Endodermal cell (in vitro differentiated cells): Measurements from ENCODE around the gene LY86. TPM values are rescaled to one million over a fixed set of nuclear protein-coding genes. Genes with fewer than 3 reads are reported as not detected.

ENCODE experiments used
- DNase-seq: peaks from one replicate; pipeline ENCODE4 v3.0.0-alpha.2; 2017
- H3K27ac ChIP-seq: 2 replicates; pipeline ENCODE4 v1.5.1; 2013; ENCODE audit warnings: mild to moderate bottlenecking, low read depth, low read length, moderate library complexity
- H3K27me3 ChIP-seq: 2 replicates; pipeline ENCODE4 v1.6.1; 2013; ENCODE audit warnings: mild to moderate bottlenecking, low read length, moderate library complexity; ENCODE audit not compliant: insufficient read depth, control insufficient read depth, poor library complexity, severe bottlenecking
- H3K36me3 ChIP-seq: 2 replicates; pipeline ENCODE4 v1.7.0; 2013; ENCODE audit warnings: mild to moderate bottlenecking, low read length, moderate library complexity; ENCODE audit not compliant: control insufficient read depth, insufficient read depth
- H3K4me1 ChIP-seq: one replicate; pipeline ENCODE4 v1.7.0; 2013; ENCODE audit warnings: low read length; ENCODE audit not compliant: control insufficient read depth, insufficient read depth
- H3K4me3 ChIP-seq: 2 replicates; pipeline ENCODE4 v1.5.1; 2013; ENCODE audit warnings: mild to moderate bottlenecking, low read length, moderate library complexity
- H3K9ac ChIP-seq: 2 replicates; pipeline ENCODE4 v1.6.1; 2013; ENCODE audit warnings: mild to moderate bottlenecking, low read length, moderate library complexity; ENCODE audit not compliant: poor library complexity, severe bottlenecking; ENCODE audit errors: extremely low read depth
- H3K9me3 ChIP-seq: 2 replicates; pipeline ENCODE4 v1.6.1; 2013; ENCODE audit warnings: mild to moderate bottlenecking, low read length, moderate library complexity; ENCODE audit not compliant: control insufficient read depth
- H3K27ac Mint-ChIP-seq: 2 replicates; pipeline ENCODE4 v1.8.0; 2020; ENCODE audit warnings: mixed read lengths
- H3K27me3 Mint-ChIP-seq: 2 replicates; pipeline ENCODE4 v1.8.0; 2021; ENCODE audit warnings: mild to moderate bottlenecking, mixed read lengths; ENCODE audit not compliant: insufficient read depth
- H3K36me3 Mint-ChIP-seq: 2 replicates; pipeline ENCODE4 v1.8.0; 2020; ENCODE audit warnings: low read depth, mixed read lengths
- H3K4me1 Mint-ChIP-seq: 2 replicates; pipeline ENCODE4 v1.8.0; 2020; ENCODE audit warnings: mixed read lengths
- H3K4me3 Mint-ChIP-seq: 2 replicates; pipeline ENCODE4 v1.8.0; 2020; ENCODE audit warnings: mild to moderate bottlenecking, moderate library complexity, mixed read lengths
- H3K9me3 Mint-ChIP-seq: 2 replicates; pipeline ENCODE4 v1.8.0; 2020; ENCODE audit warnings: mild to moderate bottlenecking, mixed read lengths
- WGBS, 2 experiments: methylation state at CpG; one replicate each; pipeline versions ENCODE4 v1.1.5 to v1.1.7; 2013; ENCODE audit warnings: missing lambda C conversion rate in 2 of 2, mixed read lengths in 1 of 2; ENCODE audit not compliant: insufficient coverage in 1 of 2, insufficient read length in 1 of 2; 5-methylcytosine and 5-hydroxymethylcytosine counted together
- total RNA-seq, 2 donors: library from RNA; stranded (reverse); fragmentation: NEBNext Ultra II Directional in 1 of 2; extraction: Animal tissue kit (Norgen Biotek cat#: 25700) in 1 of 2; gene quantifications; 2 replicates in 1 of 2; 3 replicates in 1 of 2; pipeline ENCODE4 v1.2.1, GENCODE V29; 2021
- TF ChIP-seq, protein P1 (sequence below): fragments of 200-600 bp; sonication (generic); conservative IDR thresholded peaks from 2 replicates; pipeline ENCODE4 v1.5.0; 2021; ENCODE audit warnings: antibody characterized with exemption, mild to moderate bottlenecking

Gene LY86
- total RNA-seq, 2 donors from 2014 or later: not detected

DNA sequence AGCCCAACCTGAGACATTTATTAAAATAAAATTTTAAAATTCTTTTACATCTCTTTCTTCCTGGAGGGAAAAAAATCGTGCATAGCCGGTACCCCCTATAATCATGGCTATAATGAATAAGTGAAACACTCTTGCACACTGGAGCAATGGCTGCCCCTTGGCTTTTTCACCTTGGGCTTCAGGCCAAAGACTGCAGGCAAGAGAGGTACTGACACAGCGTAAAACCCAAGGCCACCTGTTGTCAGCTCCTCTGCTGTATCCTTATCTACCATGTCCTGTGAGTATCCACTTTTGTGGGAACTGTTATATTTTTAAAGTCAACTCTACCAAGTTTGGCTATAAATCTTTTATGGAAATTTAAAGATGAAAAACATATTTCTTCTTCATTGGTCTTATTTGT, 23.0 kb upstream of the LY86 start:
- Mint-ChIP-seq H3K27me3 (no peaks in the 10 kb centered on the region), H3K4me1 (peaks cover 11% of the 10 kb centered on the region), H3K4me3 (no peak overlapping the region), H3K9me3 (peaks cover 17% of the 10 kb centered on the region), H3K27ac (no peak overlapping the region), H3K36me3 (peaks cover 3% of the 10 kb centered on the region)
- WGBS, 2 experiments: 89% methylated on average over 3 of the region's 3 CpGs; no CpG with 5 or more reads in 1 of the 2 experiments
- DNase-seq: no peak
- H3K27me3 ChIP-seq: no peaks in the 10 kb centered on the region
- H3K4me1 ChIP-seq: no peaks in the 10 kb centered on the region
- no peaks in the 10 kb centered on the region for H3K36me3 ChIP-seq
- peaks cover 7% of the 10 kb centered on the region for H3K9me3 ChIP-seq
- TF ChIP-seq, protein P1, sequence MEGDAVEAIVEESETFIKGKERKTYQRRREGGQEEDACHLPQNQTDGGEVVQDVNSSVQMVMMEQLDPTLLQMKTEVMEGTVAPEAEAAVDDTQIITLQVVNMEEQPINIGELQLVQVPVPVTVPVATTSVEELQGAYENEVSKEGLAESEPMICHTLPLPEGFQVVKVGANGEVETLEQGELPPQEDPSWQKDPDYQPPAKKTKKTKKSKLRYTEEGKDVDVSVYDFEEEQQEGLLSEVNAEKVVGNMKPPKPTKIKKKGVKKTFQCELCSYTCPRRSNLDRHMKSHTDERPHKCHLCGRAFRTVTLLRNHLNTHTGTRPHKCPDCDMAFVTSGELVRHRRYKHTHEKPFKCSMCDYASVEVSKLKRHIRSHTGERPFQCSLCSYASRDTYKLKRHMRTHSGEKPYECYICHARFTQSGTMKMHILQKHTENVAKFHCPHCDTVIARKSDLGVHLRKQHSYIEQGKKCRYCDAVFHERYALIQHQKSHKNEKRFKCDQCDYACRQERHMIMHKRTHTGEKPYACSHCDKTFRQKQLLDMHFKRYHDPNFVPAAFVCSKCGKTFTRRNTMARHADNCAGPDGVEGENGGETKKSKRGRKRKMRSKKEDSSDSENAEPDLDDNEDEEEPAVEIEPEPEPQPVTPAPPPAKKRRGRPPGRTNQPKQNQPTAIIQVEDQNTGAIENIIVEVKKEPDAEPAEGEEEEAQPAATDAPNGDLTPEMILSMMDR: no peak
- H3K27ac ChIP-seq: no peak overlapping the region
- H3K9ac ChIP-seq: no peak overlapping the region
- H3K4me3 ChIP-seq: no peak overlapping the region

GRCh38 chr6:6566766-6567165, 21.8 kb upstream of the LY86 start:
- no peaks in the 10 kb centered on the region for H3K36me3 ChIP-seq
- no peaks in the 10 kb centered on the region for H3K4me1 ChIP-seq
- TF ChIP-seq, protein P1: no peak
- no peak overlapping the region for H3K4me3 Mint-ChIP-seq
- H3K27me3 Mint-ChIP-seq: no peaks in the 10 kb centered on the region
- H3K4me3 ChIP-seq: no peak overlapping the region
- no peak for DNase-seq
- no peak overlapping the region for H3K27ac ChIP-seq
- peaks cover 7% of the 10 kb centered on the region for H3K9me3 ChIP-seq
- peaks cover 3% of the 10 kb centered on the region for H3K36me3 Mint-ChIP-seq
- peaks cover 9% of the 10 kb centered on the region for H3K4me1 Mint-ChIP-seq
- H3K27me3 ChIP-seq: no peaks in the 10 kb centered on the region
- no peak overlapping the region for H3K27ac Mint-ChIP-seq
- H3K9ac ChIP-seq: no peak overlapping the region
- 90 to 100% methylated on average over 2 to 4 of the region's 4 CpGs for WGBS, 2 experiments
- peaks cover 17% of the 10 kb centered on the region for H3K9me3 Mint-ChIP-seq

DNA sequence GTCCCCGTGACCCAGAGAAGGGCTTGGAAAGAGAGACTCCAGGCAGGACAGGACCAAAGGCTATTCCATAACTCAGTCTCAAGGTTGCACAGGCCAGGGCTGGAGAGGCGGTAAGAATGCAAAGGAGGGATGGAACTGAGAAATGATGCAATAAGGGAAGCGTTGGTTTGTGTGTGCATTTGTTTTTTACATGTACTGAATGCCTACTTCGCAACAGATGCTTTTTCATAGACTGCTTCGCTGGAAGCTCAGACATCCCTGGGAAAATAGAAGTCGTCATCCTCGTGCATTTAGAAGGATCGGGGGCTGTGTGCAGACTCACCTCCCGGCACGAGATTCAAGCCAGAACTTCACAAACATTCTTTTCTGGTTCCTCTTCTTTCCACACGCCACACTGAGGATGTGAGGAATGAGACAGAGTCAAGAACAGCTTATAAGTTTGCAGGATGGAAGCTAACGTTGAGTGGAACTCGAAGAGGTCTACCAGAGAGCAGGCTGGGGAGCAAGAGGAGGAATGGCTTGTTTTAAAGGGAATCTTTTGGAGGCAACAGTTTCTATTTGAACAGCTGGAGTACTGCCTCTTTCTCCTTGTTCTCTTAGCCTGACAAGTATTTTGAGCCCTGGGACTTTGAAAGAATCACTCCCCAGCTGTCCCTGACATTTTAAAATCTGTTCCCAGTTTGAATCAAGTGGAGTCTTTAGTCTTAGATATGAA, 19.3 kb upstream of the LY86 start:
- H3K4me1 ChIP-seq: no peaks in the 10 kb centered on the region
- TF ChIP-seq, protein P1: no peak
- Mint-ChIP-seq H3K4me3 (no peak overlapping the region), H3K9me3 (peaks cover 7% of the 10 kb centered on the region), H3K4me1 (peaks cover 9% of the 10 kb centered on the region), H3K27ac (no peak overlapping the region), H3K27me3 (no peaks in the 10 kb centered on the region), H3K36me3 (no peaks in the 10 kb centered on the region)
- H3K4me3 ChIP-seq: no peak overlapping the region
- 93 to 95% methylated on average over 11 to 13 of the region's 13 CpGs for WGBS, 2 experiments
- H3K36me3 ChIP-seq: no peaks in the 10 kb centered on the region
- H3K27ac ChIP-seq: no peak overlapping the region
- H3K9ac ChIP-seq: no peak overlapping the region
- no peak for DNase-seq
- no peaks in the 10 kb centered on the region for H3K9me3 ChIP-seq
- peaks cover 7% of the 10 kb centered on the region for H3K27me3 ChIP-seq
